K562 (cell line): ENCODE data around the gene FXYD1. TPM values are rescaled to one million over a fixed set of nuclear protein-coding genes. Genes with fewer than 3 reads are reported as not detected.

ENCODE experiments used
- ASH1L ChIP-seq: fragments of 450-650 bp; IDR thresholded peaks from 2 replicates; pipeline ENCODE4 v1.6.1; 2018; ENCODE audit warnings: borderline replicate concordance, mild to moderate bottlenecking, low read depth; ENCODE audit not compliant: partially characterized antibody
- CLOCK ChIP-seq: fragments of 250-450 bp; sonication (Bioruptor Pico); IDR thresholded peaks from 2 replicates; pipeline ENCODE4 v1.4.0; 2020; ENCODE audit warnings: mild to moderate bottlenecking, moderate library complexity, borderline replicate concordance
- GTF3C2 ChIP-seq: IDR thresholded peaks from 3 replicates; pipeline ENCODE4 v1.6.1; 2011; ENCODE audit warnings: borderline replicate concordance, mild to moderate bottlenecking, moderate library complexity; ENCODE audit not compliant: insufficient read length; ENCODE audit errors: extremely low read depth
- KDM1A ChIP-seq, 2 experiments: fragments of 450-650 bp; IDR thresholded peaks; 2 replicates each; pipeline ENCODE4 v1.6.1; 2016; ENCODE audit warnings: mild to moderate bottlenecking in 2 of 2
- MAFF ChIP-seq: IDR thresholded peaks from 2 replicates; pipeline ENCODE4 v1.6.1; 2012; ENCODE audit warnings: low read length, improper control_type of control experiment
- NFIC ChIP-seq: fragments of 450-650 bp; IDR thresholded peaks from 2 replicates; pipeline ENCODE4 v1.6.1; 2017; ENCODE audit warnings: mild to moderate bottlenecking, inconsistent platforms
- polyA plus RNA-seq, 8 experiments: library from polyadenylated mRNA; depleted of rRNA in 4 of 8; stranded (reverse) in 5 of 8; unstranded in 3 of 8; fragments of >200 nt; fragmentation: Nextera tagmentation in 2 of 8; fragmentation: Illumina TruSeq in 1 of 8; extraction: Ambion mirVana in 2 of 8; extraction: Trizol in 1 of 8; gene quantifications; 2 replicates each; pipeline versions ENCODE4 v1.2.1 to v1.2.3, GENCODE V29; 2011 to 2014; ENCODE audit warnings: inconsistent platforms in 1 of 8, missing spikeins in 1 of 8
- total RNA-seq, 7 experiments: library from RNA; depleted of rRNA in 6 of 7; stranded (reverse); fragments of >200 nt in 6 of 7; fragmentation: Illumina TruSeq in 2 of 7; extraction: Trizol in 2 of 7; gene quantifications; 2 replicates each; pipeline versions ENCODE4 v1.2.1 to v1.2.3, GENCODE V29; 2011 to 2021; ENCODE audit warnings: low replicate concordance in 1 of 7

The FXYD1 gene
- total and polyA plus RNA-seq, 9 of the 15 experiments (the other 6 are each of a cell fraction or from before 2014, with no cell fraction given), result 0.40 to 3.2 (median 1.8) TPM; not detected in 3

DNA sequence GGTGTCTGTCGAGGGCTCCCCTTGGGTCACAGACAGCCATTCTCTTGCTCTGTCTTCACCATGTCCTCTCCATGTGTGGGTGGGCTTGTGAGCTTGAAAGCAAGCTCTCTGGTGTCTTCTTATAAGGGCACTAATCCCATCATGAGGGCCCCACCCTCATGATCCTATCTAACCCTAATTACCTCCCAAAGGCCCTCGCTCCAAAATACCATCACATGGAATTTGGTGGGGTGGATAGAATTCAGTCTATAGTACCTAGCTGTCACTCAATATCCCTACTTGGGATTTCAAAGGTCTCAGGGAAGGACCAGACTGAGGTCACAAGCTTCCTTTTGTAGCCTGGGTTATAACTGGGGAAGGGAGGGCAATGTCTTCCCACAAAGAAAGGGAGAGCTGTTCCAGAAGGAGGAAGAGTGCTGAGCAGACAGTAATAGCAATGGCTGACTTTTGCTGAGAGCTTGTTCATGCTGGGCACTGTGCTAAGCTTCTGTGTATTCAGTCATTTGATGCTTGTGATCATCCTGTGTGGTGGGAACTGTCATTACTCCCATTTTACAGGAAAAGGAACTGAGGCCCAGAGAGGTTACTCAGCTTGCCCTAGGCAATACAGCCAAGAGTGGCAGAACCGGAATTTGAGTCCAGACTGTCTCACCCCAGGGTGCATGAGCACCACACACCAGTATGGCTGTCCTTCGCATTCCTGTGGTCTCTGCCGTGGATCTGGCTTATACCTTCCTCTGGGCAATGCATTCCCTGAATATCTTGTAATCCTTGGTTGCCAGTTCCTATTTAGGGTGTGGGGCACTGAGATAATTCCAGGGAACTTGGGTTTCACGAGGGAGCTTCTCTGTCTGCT is 24.1 kb downstream of the FXYD1 start (continued):
- TF ChIP-seq GTF3C2 (no peak), NFIC (no peak), KDM1A (IDR thresholded peaks at IDR 0.05) (peak in 1 of 2 experiments; percentile 45; a peak in 1 of 4 replicates), MAFF (peak; percentile 27; the same call in 1 of the 2 replicates), ASH1L (no peak), CLOCK (CRISPR knock-in tag) (no peak)
- TF ChIP-seq, all 486 proteins: peak for 8
